RWPE2 (cell line): ENCODE data around the gene E2F6.

Source experiments
- ATAC-seq: fragments of 200-7000 bp; cut with Tn5 transposase; 3 replicates; pipeline ENCODE4 v1.9.1; 2021; ENCODE audit warnings: low read depth
- DNase-seq: peaks from one replicate; pipeline ENCODE4 v3.0.0-alpha.2; 2020; ENCODE audit warnings: low spot score
- H3K27ac ChIP-seq: fragments of 450-650 bp; 2 replicates; pipeline ENCODE4 v1.5.1; 2017; ENCODE audit warnings: mild to moderate bottlenecking; ENCODE audit not compliant: poor library complexity, severe bottlenecking
- H3K27me3 ChIP-seq: fragments of 250-450 bp; sonication (Bioruptor Pico); 2 replicates; pipeline ENCODE4 v1.5.1; 2021; ENCODE audit warnings: mild to moderate bottlenecking, moderate library complexity; ENCODE audit not compliant: insufficient read depth, poor library complexity, severe bottlenecking
- H3K36me3 ChIP-seq: fragments of 250-450 bp; sonication (Bioruptor Pico); 2 replicates; pipeline ENCODE4 v1.5.1; 2020; ENCODE audit warnings: low read depth, mild to moderate bottlenecking, moderate library complexity
- H3K4me1 ChIP-seq: fragments of 250-450 bp; sonication (Bioruptor Pico); 2 replicates; pipeline ENCODE4 v1.5.1; 2021; ENCODE audit warnings: mild to moderate bottlenecking, moderate library complexity; ENCODE audit not compliant: insufficient read depth, poor library complexity, severe bottlenecking
- H3K4me3 ChIP-seq: fragments of 250-450 bp; sonication (Bioruptor Pico); 2 replicates; pipeline ENCODE4 v1.5.1; 2021; ENCODE audit warnings: mild to moderate bottlenecking, moderate library complexity; ENCODE audit not compliant: severe bottlenecking
- H3K9me3 ChIP-seq: fragments of 250-450 bp; sonication (Bioruptor Pico); 2 replicates; pipeline ENCODE4 v1.5.1; 2021; ENCODE audit warnings: mild to moderate bottlenecking, moderate library complexity; ENCODE audit not compliant: severe bottlenecking
- CTCF ChIP-seq: fragments of 450-650 bp; IDR thresholded peaks from one replicate; pipeline ENCODE4 v1.5.1; 2017; ENCODE audit warnings: mild to moderate bottlenecking, moderate library complexity; ENCODE audit not compliant: poor library complexity, severe bottlenecking

E2F6 gene

GRCh38 chr2:11481789-11482472 is 16.0 kb upstream of the E2F6 start:
- Histone ChIP-seq H3K27me3 (peaks cover 15% of the 10 kb centered on the region), H3K36me3 (no peaks in the 10 kb centered on the region), H3K4me3 (no peak overlapping the region), H3K9me3 (no peaks in the 10 kb centered on the region), H3K27ac (no peak overlapping the region), H3K4me1 (no peaks in the 10 kb centered on the region)
- ATAC-seq (no peak), DNase-seq (no peak)
- TF ChIP-seq CTCF, result no peak

GRCh38 chr2:11481426-11481788 is 15.4 kb upstream of the E2F6 start:
- ATAC-seq (no peak), DNase-seq (no peak)
- Histone ChIP-seq H3K4me3 (no peak overlapping the region), H3K9me3 (no peaks in the 10 kb centered on the region), H3K27ac (no peak overlapping the region), H3K4me1 (no peaks in the 10 kb centered on the region), H3K36me3 (no peaks in the 10 kb centered on the region), H3K27me3 (peaks cover 15% of the 10 kb centered on the region)
- TF ChIP-seq CTCF, result no peak

GRCh38 chr2:11480859-11481258 is 14.9 kb upstream of the E2F6 start:
- H3K27ac ChIP-seq, result no peak overlapping the region
- H3K27me3 ChIP-seq, result peaks cover 13% of the 10 kb centered on the region
- no peaks in the 10 kb centered on the region for H3K9me3 ChIP-seq
- DNase-seq, result no peak
- no peaks in the 10 kb centered on the region for H3K36me3 ChIP-seq
- TF ChIP-seq CTCF, result no peak
- H3K4me1 ChIP-seq, result no peaks in the 10 kb centered on the region
- no peak overlapping the region for H3K4me3 ChIP-seq
- no peak for ATAC-seq

- H3K4me1 ChIP-seq, result no peaks in the 10 kb centered on the region
- DNase-seq, result no peak
- TF ChIP-seq CTCF, result no peak
- H3K4me3 ChIP-seq, result no peak overlapping the region
- H3K9me3 ChIP-seq, result no peaks in the 10 kb centered on the region
- no peak for ATAC-seq
- no peak overlapping the region for H3K27ac ChIP-seq
- peaks cover 10% of the 10 kb centered on the region for H3K27me3 ChIP-seq
- no peaks in the 10 kb centered on the region for H3K36me3 ChIP-seq
Measured at GRCh38 chr2:11480406-11480805, 14.4 kb upstream of the E2F6 start.

- no peak for DNase-seq
- TF ChIP-seq CTCF, result no peak
Measured at GRCh38 chr2:11478899-11479605, 13.1 kb upstream of the E2F6 start.

More at GRCh38 chr2:11478899-11479605, 13.1 kb upstream of the E2F6 start:
- Histone ChIP-seq H3K27ac (no peak overlapping the region), H3K27me3 (peaks cover 10% of the 10 kb centered on the region), H3K4me3 (no peak overlapping the region), H3K4me1 (no peaks in the 10 kb centered on the region), H3K9me3 (no peaks in the 10 kb centered on the region), H3K36me3 (no peaks in the 10 kb centered on the region)
- no peak for ATAC-seq
